Prostate gland (tissue), 2 donors: Measurements from ENCODE around the gene THSD7A.

Source experiments
- POLR2A ChIP-seq: fragments of 450-650 bp; IDR thresholded peaks from one replicate; pipeline ENCODE4 v1.6.1; 2016; ENCODE audit warnings: antibody characterized with exemption, mild to moderate bottlenecking
- POLR2AphosphoS5 ChIP-seq: sonication (generic); formaldehyde crosslinking; IDR thresholded peaks from one replicate; pipeline ENCODE4 v1.6.1; 2017; ENCODE audit warnings: antibody characterized with exemption
- TF ChIP-seq, protein P1 (sequence below), 4 experiments: fragments of 200-600 bp in 2 of 4; fragments of 450-650 bp in 2 of 4; sonication (generic) in 2 of 4; IDR thresholded peaks; 1 replicate in 3 of 4; 2 replicates in 1 of 4; pipeline ENCODE4 v1.5.1; 2016 to 2019; ENCODE audit warnings: antibody characterized with exemption in 4 of 4, mild to moderate bottlenecking in 2 of 4, moderate library complexity in 2 of 4

DNA sequence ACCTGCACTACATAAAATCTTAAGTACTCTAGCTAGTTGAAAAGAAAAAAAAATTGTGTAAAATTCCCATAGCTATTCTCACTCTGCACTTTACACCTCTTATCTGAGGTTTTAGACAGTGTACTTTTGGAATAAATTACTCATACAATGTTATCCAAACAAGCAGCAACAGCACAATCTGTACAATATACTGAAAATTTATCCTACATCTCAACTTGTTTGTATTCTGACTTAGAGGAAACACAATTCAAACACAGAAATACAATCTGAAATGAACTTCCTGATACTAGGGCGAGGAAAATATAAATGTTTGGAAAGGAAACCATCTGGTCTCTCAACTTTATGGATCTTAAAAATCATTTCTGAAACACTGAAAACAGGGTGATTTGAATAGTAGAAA, 381.7 kb downstream of the THSD7A start:
- TF ChIP-seq, protein P1, sequence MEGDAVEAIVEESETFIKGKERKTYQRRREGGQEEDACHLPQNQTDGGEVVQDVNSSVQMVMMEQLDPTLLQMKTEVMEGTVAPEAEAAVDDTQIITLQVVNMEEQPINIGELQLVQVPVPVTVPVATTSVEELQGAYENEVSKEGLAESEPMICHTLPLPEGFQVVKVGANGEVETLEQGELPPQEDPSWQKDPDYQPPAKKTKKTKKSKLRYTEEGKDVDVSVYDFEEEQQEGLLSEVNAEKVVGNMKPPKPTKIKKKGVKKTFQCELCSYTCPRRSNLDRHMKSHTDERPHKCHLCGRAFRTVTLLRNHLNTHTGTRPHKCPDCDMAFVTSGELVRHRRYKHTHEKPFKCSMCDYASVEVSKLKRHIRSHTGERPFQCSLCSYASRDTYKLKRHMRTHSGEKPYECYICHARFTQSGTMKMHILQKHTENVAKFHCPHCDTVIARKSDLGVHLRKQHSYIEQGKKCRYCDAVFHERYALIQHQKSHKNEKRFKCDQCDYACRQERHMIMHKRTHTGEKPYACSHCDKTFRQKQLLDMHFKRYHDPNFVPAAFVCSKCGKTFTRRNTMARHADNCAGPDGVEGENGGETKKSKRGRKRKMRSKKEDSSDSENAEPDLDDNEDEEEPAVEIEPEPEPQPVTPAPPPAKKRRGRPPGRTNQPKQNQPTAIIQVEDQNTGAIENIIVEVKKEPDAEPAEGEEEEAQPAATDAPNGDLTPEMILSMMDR (IDR thresholded peaks at IDR 0.05): no peak
- no peak for TF ChIP-seq POLR2A
- no peak for TF ChIP-seq POLR2AphosphoS5
